Endothelial cell of umbilical vein (primary cell): ENCODE measurements around the gene SAMD14. TPM values are rescaled to one million over a fixed set of nuclear protein-coding genes. Genes with fewer than 3 reads are reported as not detected.

ENCODE experiments used
- BruUV-seq: library from RNA; stranded (reverse); fragments of 400-500 nt; replicated peaks from 2 replicates; lab custom pipeline; 2021; lab: Mats Ljungman, UMichigan
- CTCF ChIA-PET: fragments of 300-600, 350-600 bp; sonication (Branson Sonifier 250); formaldehyde crosslinking; loops from one replicate; lab custom pipeline; 2021; ENCODE audit warnings: antibody characterized with exemption, inconsistent platforms; lab: Charles Lee
- POLR2A ChIA-PET: fragments of 300-600, 350-600 bp; sonication (Branson Sonifier 250); formaldehyde crosslinking; loops from one replicate; lab custom pipeline; 2021; ENCODE audit warnings: antibody characterized with exemption, inconsistent platforms; lab: Charles Lee
- DNase-seq: peaks from one replicate; pipeline ENCODE4 v3.0.0-alpha.2; 2011; ENCODE audit warnings: low read depth, low spot score
- FAIRE-seq: peaks from 2 replicates; lab custom pipeline; 2011; peaks lifted over from hg19 to GRCh38; lab: Jason Lieb, UNC
- H2AFZ ChIP-seq: 2 replicates; pipeline ENCODE4 v1.6.0; 2012; ENCODE audit warnings: low read depth, low read length, control low read depth, inconsistent platforms
- H3K27ac ChIP-seq: 2 replicates; pipeline ENCODE4 v1.5.1; 2011; ENCODE audit warnings: low read depth, mild to moderate bottlenecking, control low read depth, low read length, moderate library complexity; ENCODE audit not compliant: insufficient read depth
- H3K27me3 ChIP-seq, 2 experiments: 2 replicates each; pipeline versions ENCODE4 v1.6.0 to v1.6.1; 2011; ENCODE audit warnings: low read length in 2 of 2, mixed read lengths in 1 of 2; ENCODE audit not compliant: control insufficient read depth in 2 of 2, insufficient read depth in 2 of 2
- H3K36me3 ChIP-seq, 2 experiments: 2 replicates in 1 of 2; 3 replicates in 1 of 2; pipeline ENCODE4 v1.5.1; 2011; ENCODE audit warnings: low read length in 2 of 2, mild to moderate bottlenecking in 1 of 2, moderate library complexity in 1 of 2; ENCODE audit not compliant: control insufficient read depth in 2 of 2, insufficient read depth in 2 of 2; ENCODE audit errors: extremely low read depth in 1 of 2
- H3K4me1 ChIP-seq: 3 replicates; pipeline ENCODE4 v1.5.1; 2011; ENCODE audit warnings: mild to moderate bottlenecking, low read length; ENCODE audit not compliant: control insufficient read depth, insufficient read depth; ENCODE audit errors: extremely low read depth
- H3K4me2 ChIP-seq: 2 replicates; pipeline ENCODE4 v1.6.1; 2011; ENCODE audit warnings: low read length, control low read depth, mixed read lengths; ENCODE audit not compliant: insufficient read depth
- H3K4me3 ChIP-seq, 3 experiments: fragments of 200-600 bp in 1 of 3; sonication (generic), shearing (Covaris generic) in 1 of 3; replicated peaks in 1 of 3; 2 replicates each; pipeline ENCODE4 v1.5.1; 2011 to 2016; ENCODE audit warnings: control low read depth in 3 of 3, low read length in 3 of 3, mild to moderate bottlenecking in 2 of 3, inconsistent platforms in 1 of 3, low read depth in 1 of 3, moderate library complexity in 1 of 3; ENCODE audit not compliant: insufficient read depth in 1 of 3
- H3K79me2 ChIP-seq: 2 replicates; pipeline ENCODE4 v1.6.0; 2012; ENCODE audit warnings: low read length, inconsistent platforms; ENCODE audit not compliant: control insufficient read depth, insufficient read depth
- H3K9ac ChIP-seq: replicated peaks from 2 replicates; pipeline ENCODE3; 2011; ENCODE audit warnings: low read length, control low read depth; ENCODE audit not compliant: insufficient read depth; ENCODE audit errors: extremely low read depth
- H3K9me1 ChIP-seq: replicated peaks from 3 replicates; pipeline ENCODE4 v1.6.0; 2011; ENCODE audit warnings: mild to moderate bottlenecking, low read length; ENCODE audit not compliant: control insufficient read depth, insufficient read depth; ENCODE audit errors: extremely low read depth
- H3K9me3 ChIP-seq: replicated peaks from 2 replicates; pipeline ENCODE4 v1.5.1; 2012; ENCODE audit warnings: low read length, inconsistent platforms; ENCODE audit not compliant: control insufficient read depth, insufficient read depth
- H4K20me1 ChIP-seq: replicated peaks from 2 replicates; pipeline ENCODE3; 2011; ENCODE audit warnings: mild to moderate bottlenecking, low read length; ENCODE audit not compliant: control insufficient read depth, insufficient read depth; ENCODE audit errors: extremely low read depth
- EZH2 ChIP-seq: IDR thresholded peaks from 2 replicates; pipeline ENCODE4 v1.6.1; 2012; ENCODE audit warnings: borderline replicate concordance, low read depth, mild to moderate bottlenecking, moderate library complexity, low read length, inconsistent platforms; ENCODE audit not compliant: severe bottlenecking
- FOS ChIP-seq: IDR thresholded peaks from 2 replicates; pipeline ENCODE4 v1.6.1; 2011; ENCODE audit warnings: mild to moderate bottlenecking, low read length, moderate library complexity, borderline replicate concordance; ENCODE audit not compliant: insufficient read depth
- GATA2 ChIP-seq: IDR thresholded peaks from 2 replicates; pipeline ENCODE4 v1.7.0; 2011; ENCODE audit warnings: low read depth, mild to moderate bottlenecking, moderate library complexity, mixed read lengths, low read length; ENCODE audit not compliant: insufficient read length, insufficient read depth
- JUN ChIP-seq: IDR thresholded peaks from 2 replicates; pipeline ENCODE4 v1.6.1; 2011; ENCODE audit warnings: borderline replicate concordance, low read depth; ENCODE audit not compliant: insufficient read length, insufficient read depth
- MYC ChIP-seq: IDR thresholded peaks from one replicate; pipeline ENCODE4 v1.6.1; 2011; ENCODE audit warnings: mild to moderate bottlenecking, low read depth, low read length
- POLR2A ChIP-seq: IDR thresholded peaks from 2 replicates; pipeline ENCODE4 v1.6.1; 2012; ENCODE audit warnings: low read depth, mild to moderate bottlenecking, control low read depth, low read length
- POLR2AphosphoS5 ChIP-seq: IDR thresholded peaks from 2 replicates; pipeline ENCODE4 v1.6.1; 2012; ENCODE audit warnings: low read depth, mild to moderate bottlenecking, control low read depth, low read length, moderate library complexity; ENCODE audit not compliant: insufficient read depth
- dilution Hi-C: fragments of 300-500 bp; cut with MboI; formaldehyde crosslinking; loops from one replicate; pipeline ENCODE4 v1.15.0; 2019; ENCODE audit warnings: low sequenced_read_pairs; ENCODE audit not compliant: extremely low pct_ligation_motif_present
- intact Hi-C: fragments of 100-400 bp; cut with micrococcal nuclease; formaldehyde crosslinking; loops from one replicate; pipeline ENCODE4 v1.10.0; 2022
- polyA plus RNA-seq, 4 experiments: library from polyadenylated mRNA; depleted of rRNA in 3 of 4; stranded (reverse) in 3 of 4; unstranded in 1 of 4; fragments of >200 nt; gene quantifications; 2 replicates each; pipeline versions ENCODE4 v1.2.1 to v1.2.3, GENCODE V29; 2011 to 2012; ENCODE audit warnings: missing spikeins in 1 of 4
- total RNA-seq: library from RNA; stranded (reverse); gene quantifications from 2 replicates; pipeline ENCODE4 v1.2.3, GENCODE V29; 2021

SAMD14 gene
- total and polyA plus RNA-seq, 2 donors (not counting 3 experiments of a cell fraction or from before 2014, with no cell fraction given), result 6.8 to 15.6 TPM

DNA sequence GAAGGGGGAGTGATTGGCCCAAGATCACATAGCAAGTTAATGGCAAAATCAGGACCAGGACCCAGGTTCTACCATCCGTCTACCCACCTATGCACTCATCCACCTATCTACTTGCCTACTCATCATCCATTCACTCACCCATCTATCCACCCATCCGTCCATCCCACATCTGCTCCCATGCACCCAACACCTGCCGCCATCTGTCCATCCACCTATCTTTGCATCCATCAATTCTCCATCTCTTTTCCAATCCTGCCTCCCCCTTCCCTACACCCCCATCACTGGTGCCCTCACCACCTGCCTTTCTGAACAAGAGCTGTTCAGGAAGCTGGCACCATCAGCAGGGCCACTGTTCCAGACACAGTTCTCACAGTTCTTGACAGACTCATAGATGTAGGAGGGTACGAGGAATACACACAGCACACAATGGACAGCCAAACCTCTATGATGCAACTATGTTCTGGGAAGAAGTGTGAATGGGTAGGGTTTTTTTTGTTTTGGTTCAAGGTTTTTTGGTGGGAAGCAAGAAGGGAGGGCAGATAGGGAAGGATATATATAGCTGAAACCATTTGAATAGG lies 4.5 kb downstream of the SAMD14 start:
- TF ChIP-seq POLR2AphosphoS5, result no peak
- TF ChIP-seq GATA2, result no peak
- no peak for TF ChIP-seq FOS
- TF ChIP-seq POLR2A, result no peak
- no peak for TF ChIP-seq MYC
- no peak for TF ChIP-seq EZH2
- ChIA-PET CTCF (interaction anchor here (1.0 to 3.9 kb wide), 6 partner anchors 8 to 44 kb away, joined by 3 to 15 read pairs (median 6); no protein-coding TSS in a partner anchor), POLR2A (no interaction called here)
- no peak overlapping the region for H3K27ac ChIP-seq
- no peak overlapping the region for H3K4me2 ChIP-seq
- no peaks in the 10 kb centered on the region for H4K20me1 ChIP-seq
- DNase-seq (no peak), FAIRE-seq (no peak)
- dilution Hi-C loops (no loop called here), intact Hi-C loops (no loop called here)
- H3K27me3 ChIP-seq, result no peaks in the 10 kb centered on the region
- H3K9me1 ChIP-seq, result no peaks in the 10 kb centered on the region
- H3K9ac ChIP-seq, result no peak overlapping the region
- no peaks in the 10 kb centered on the region for H3K36me3 ChIP-seq
- no peak overlapping the region for H3K4me3 ChIP-seq
- no peak overlapping the region for H2AFZ ChIP-seq
- H3K79me2 ChIP-seq, result no peaks in the 10 kb centered on the region
- H3K9me3 ChIP-seq, result no peaks in the 10 kb centered on the region
- BruUV-seq, result no TSS peak
- H3K4me1 ChIP-seq, result peaks cover 31% of the 10 kb centered on the region

- Histone ChIP-seq H3K9ac (no peak overlapping the region), H3K27ac (no peak overlapping the region), H3K9me3 (no peaks in the 10 kb centered on the region), H2AFZ (peak overlapping the region; percentile 75), H3K4me1 (peaks cover 26% of the 10 kb centered on the region), H3K79me2 (no peaks in the 10 kb centered on the region), H3K4me2 (no peak overlapping the region), H4K20me1 (no peaks in the 10 kb centered on the region), H3K36me3 (no peaks in the 10 kb centered on the region), H3K4me3 (no peak overlapping the region), H3K27me3 (no peaks in the 10 kb centered on the region), H3K9me1 (no peaks in the 10 kb centered on the region)
- dilution Hi-C loops, result no loop called here
- DNase-seq, result no peak
- CTCF ChIA-PET, result interaction anchor here (1.0 to 2.8 kb wide), 7 partner anchors 8 to 46 kb away, joined by 3 to 12 read pairs (median 4); no protein-coding TSS in a partner anchor
- FAIRE-seq, result peak; percentile 64
- TF ChIP-seq JUN (no peak), MYC (no peak), POLR2AphosphoS5 (no peak)
- POLR2A ChIA-PET, result interaction anchor here (0.5 kb wide), 1 partner anchor 830 kb away, joined by 9 read pairs; no protein-coding TSS in a partner anchor
- intact Hi-C loops, result no loop called here
- BruUV-seq, result no TSS peak
Observed at GRCh38 chr17:50123649-50124349, 6.2 kb downstream of the SAMD14 start.
